Right lobe of liver (tissue), 4 donors: ENCODE measurements around the gene GAST.

Experiments used
- POLR2A ChIP-seq: fragments of 450-650 bp; IDR thresholded peaks from one replicate; pipeline ENCODE4 v1.6.1; 2017; ENCODE audit warnings: antibody characterized with exemption, mild to moderate bottlenecking
- TF ChIP-seq, protein P1 (sequence below), 4 donors: fragments of 200-600 bp in 3 of 4; fragments of 450-650 bp in 1 of 4; IDR thresholded peaks; one replicate each; pipeline versions ENCODE4 v1.5.1 to v1.8.0; 2016 to 2022; ENCODE audit warnings: antibody characterized with exemption in 4 of 4, mild to moderate bottlenecking in 2 of 4
- donor health status: DM: no; HTN: no; CAD: no.
- donor health status: DM: no; HTN: no; CAD: no.
- donor health status: DM: no; HTN: yes; CAD: no.

DNA sequence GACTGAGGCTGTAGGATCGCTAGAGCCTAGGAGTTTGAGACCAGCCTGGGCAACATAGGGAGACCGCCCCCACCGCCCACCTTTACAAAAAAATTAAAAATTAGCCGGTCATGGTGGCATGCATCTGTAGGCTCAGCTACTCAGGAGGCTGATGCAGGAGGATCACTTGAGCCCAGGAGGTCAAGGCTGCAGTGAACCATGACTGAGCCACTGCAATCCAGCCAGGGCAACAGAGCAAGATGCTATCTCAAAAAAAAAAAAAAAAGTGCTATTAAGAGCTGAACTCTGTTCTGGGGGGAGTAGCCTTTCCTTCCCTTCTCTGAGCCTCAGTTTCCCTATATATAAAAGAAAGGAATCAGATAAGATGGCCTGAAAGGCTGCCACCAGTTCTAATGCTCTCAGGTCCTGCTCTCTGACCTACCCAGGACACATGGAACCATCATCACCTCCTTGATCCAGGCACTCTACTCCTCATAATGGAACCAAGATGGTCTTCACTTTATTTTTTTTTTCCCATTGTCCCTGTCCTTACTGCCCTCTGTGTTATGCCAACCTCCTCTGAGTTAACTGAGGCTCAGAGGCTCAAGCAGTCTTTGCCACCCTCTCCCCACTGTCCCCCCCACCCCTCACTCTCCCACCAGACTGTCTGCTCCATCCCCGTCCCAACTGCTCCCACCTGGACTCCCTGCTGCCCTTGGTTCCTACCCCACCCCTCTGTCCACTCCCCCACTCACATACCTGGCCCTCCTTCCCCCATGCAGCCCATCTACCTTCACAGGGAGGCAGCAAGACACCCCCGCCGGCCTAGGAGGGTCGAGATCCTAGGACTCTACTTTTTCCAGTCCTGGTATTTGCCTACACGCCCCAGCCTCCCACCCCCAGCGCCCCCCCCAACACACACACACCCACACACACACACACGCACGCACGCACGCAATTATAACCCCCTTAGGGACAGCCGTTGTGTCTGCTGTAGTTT is 47.3 kb upstream of the GAST start:
- TF ChIP-seq, protein P1, sequence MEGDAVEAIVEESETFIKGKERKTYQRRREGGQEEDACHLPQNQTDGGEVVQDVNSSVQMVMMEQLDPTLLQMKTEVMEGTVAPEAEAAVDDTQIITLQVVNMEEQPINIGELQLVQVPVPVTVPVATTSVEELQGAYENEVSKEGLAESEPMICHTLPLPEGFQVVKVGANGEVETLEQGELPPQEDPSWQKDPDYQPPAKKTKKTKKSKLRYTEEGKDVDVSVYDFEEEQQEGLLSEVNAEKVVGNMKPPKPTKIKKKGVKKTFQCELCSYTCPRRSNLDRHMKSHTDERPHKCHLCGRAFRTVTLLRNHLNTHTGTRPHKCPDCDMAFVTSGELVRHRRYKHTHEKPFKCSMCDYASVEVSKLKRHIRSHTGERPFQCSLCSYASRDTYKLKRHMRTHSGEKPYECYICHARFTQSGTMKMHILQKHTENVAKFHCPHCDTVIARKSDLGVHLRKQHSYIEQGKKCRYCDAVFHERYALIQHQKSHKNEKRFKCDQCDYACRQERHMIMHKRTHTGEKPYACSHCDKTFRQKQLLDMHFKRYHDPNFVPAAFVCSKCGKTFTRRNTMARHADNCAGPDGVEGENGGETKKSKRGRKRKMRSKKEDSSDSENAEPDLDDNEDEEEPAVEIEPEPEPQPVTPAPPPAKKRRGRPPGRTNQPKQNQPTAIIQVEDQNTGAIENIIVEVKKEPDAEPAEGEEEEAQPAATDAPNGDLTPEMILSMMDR (IDR thresholded peaks at IDR 0.05): no peak
- no peak for TF ChIP-seq POLR2A
